Heart left ventricle (tissue), 13 donors: Measurements from ENCODE around the gene ATOH7.

Experiments used
- CTCF ChIP-seq, 12 donors: fragments of 200-600 bp; sonication (generic) in 4 of 12; IDR thresholded peaks; one replicate each; pipeline versions ENCODE4 v1.5.0 to v1.8.0; 2018 to 2022; ENCODE audit warnings: antibody characterized with exemption in 12 of 12, mild to moderate bottlenecking in 5 of 12
- POLR2A ChIP-seq, 2 donors: fragments of 450-650 bp; IDR thresholded peaks; one replicate each; pipeline ENCODE4 v1.6.1; 2017; ENCODE audit warnings: antibody characterized with exemption in 2 of 2, mild to moderate bottlenecking in 2 of 2, moderate library complexity in 2 of 2
- donor health status: ischemic (EF 13 %, LVEDD 7.1; RV severe dilation, severe dysfunction).
- donor health status: DM: no; HTN: yes; CAD: no.
- donor health status: DM: no; HTN: no; CAD: no.
- donor health status: ischemic (EF 25% LVEDD 6.9; RV normal size, moderate dysfunction).
- donor health status: ischemic (EF 25% LVEDD 5.7; RV mildly dilated, moderate dysfunction).
- donor health status: ischemic (EF 35%, LVEDD 5.7; RV mildly dilated, moderate dysfunction).
- donor health status: nonischemic (EF 11% LVEDD 7.7; RV severe dilation, severe dysfunction).
- donor health status: DM: yes; HTN: yes; CAD: no.
- donor health status: PGD.
- donor health status: ischemic (EF 29% LVEDD 5.4; RV normal size, mild dysfunction).
- donor health status: nonischemic (EF 23%, LVEDD 6.1; RV moderate dilation, normal function).

GRCh38 chr10:68222391-68222790 lies 9.5 kb downstream of the ATOH7 start:
- TF ChIP-seq CTCF (IDR thresholded peaks at IDR 0.05) (no peak), POLR2A (IDR thresholded peaks at IDR 0.05) (no peak)
